CD4-positive, alpha-beta T cell treated with Interferon gamma for 1 hour (primary cell): ENCODE data around the gene TMEM117.
"Not testable (repeated sequence)": the region's sequence is repeated elsewhere in the genome, so short reads cannot be mapped to it uniquely, and the experiment has no call there.

ENCODE experiments used
- DNase-seq: peaks from one replicate; pipeline ENCODE4 v3.0.0-alpha.2; 2020

TMEM117 gene

GRCh38 chr12:44118946-44119345, 283.1 kb downstream of the TMEM117 start:
- DNase-seq, result no peak

DNA sequence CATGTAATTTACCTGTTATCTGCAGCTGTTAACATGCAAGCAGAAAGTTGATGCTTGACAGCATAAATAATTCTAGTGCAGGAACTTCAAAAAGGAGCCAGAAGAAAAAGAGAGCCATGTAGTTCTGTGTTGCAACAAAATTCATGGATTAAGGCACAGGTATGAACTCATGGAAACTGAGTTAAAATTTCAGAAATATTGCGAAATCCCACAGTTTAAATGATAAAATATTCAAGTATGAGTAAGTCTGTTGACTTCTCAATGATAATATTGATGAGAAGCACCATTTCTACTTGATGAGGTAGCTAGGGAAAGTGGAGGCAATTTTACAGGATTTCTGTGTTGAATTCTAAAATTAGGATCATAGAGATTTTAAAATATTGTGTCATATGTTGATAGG, 290.9 kb downstream of the TMEM117 start:
- DNase-seq, result no peak

- DNase-seq, result no peak
Measured at GRCh38 chr12:44127966-44128710, 292.3 kb downstream of the TMEM117 start.

- no peak for DNase-seq
Measured at GRCh38 chr12:44143175-44143574, 307.3 kb downstream of the TMEM117 start.

GRCh38 chr12:44148936-44149335, 313.1 kb downstream of the TMEM117 start:
- DNase-seq, result no peak

GRCh38 chr12:44154128-44154527, 318.2 kb downstream of the TMEM117 start:
- no peak for DNase-seq

- DNase-seq, result no peak
Measured at GRCh38 chr12:44155358-44155757, 319.5 kb downstream of the TMEM117 start.

- no peak for DNase-seq
Measured at GRCh38 chr12:44157359-44157758, 321.5 kb downstream of the TMEM117 start.

DNA sequence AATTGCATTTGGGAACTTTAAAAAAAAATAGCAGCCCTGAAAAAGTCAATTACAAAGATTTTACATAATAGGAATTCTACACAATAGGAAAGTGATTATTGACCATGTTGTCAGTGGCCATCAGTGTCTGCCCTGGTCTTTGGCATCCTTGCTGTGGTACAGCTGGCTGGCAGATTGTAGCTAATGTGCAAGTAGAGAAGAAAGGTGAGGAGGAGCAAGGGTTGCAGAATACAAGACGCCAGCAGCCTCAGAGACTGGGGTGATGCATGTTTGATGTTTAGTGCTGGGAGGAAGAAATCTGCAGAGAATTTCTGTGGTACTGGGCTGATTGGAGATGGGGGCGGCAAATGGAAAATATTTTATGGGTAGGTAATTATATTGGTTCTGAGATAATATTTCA, 322.9 kb downstream of the TMEM117 start:
- no peak for DNase-seq

GRCh38 chr12:44159216-44159615, 323.3 kb downstream of the TMEM117 start:
- DNase-seq, result no peak

GRCh38 chr12:44159862-44160261, 324.0 kb downstream of the TMEM117 start:
- no peak for DNase-seq

DNA sequence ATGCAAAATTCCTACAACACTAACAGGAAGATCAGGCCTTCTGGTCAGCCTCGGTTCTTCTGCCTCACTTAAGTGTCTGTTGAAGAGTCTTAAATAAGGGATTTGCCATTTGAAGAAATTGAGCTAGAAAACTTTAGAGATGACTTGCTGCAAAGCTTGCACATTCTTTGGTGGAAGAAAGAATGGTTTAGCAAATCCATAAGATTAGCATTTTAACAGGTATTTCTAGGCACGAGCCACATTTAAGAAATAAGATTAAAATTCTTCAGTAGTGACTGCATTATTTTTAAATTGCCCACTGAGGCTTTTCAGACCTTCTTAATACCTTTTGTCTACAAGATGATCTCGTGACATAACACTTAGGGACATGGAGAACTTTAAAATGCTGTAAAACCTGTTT, 327.1 kb downstream of the TMEM117 start:
- DNase-seq, result no peak

DNA sequence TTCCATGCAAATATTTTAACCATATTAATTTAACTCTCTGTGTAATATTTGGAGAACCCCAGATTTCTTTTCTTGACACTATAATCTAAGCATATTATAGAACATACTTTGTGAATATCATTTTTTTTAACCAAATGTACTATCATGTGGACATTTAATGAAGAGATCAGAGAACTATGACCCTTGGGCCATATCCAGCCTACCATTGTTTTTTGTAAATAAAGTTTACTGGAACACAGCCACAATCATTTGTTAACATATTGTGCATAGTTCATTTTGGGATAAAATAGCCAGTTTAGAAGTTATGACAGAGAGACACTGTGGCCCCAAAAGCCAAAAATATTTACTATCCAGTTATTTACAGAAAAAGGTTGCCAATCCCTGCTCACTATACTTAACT, 338.2 kb downstream of the TMEM117 start:
- DNase-seq, result no peak

GRCh38 chr12:44184499-44185206, 348.8 kb downstream of the TMEM117 start:
- no peak for DNase-seq

GRCh38 chr12:44193281-44193680, 357.4 kb downstream of the TMEM117 start:
- no peak for DNase-seq

GRCh38 chr12:44195719-44196118, 359.8 kb downstream of the TMEM117 start:
- not testable (repeated sequence) for DNase-seq

DNA sequence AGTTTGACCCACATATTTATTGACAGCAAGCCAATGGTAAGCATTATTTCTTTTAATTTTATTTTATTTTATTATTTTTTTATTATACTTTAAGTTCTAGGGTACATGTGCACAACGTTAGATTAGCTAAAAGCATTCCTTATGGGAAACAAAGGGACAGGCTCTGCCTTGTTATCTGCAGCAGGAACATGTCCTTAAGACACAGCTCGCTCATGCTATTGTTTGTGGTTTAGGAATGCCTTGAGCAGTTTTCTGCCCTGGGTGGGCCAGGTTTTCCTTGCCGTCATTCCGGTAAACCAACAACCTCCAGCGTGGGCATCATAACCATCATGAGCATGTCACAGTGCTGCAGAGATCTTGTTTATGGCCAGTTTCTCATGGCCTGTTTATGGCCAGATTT, 370.2 kb downstream of the TMEM117 start:
- DNase-seq, result no peak

- DNase-seq, result no peak
Measured at GRCh38 chr12:44217146-44217883, 381.4 kb downstream of the TMEM117 start.

- no peak for DNase-seq
Measured at GRCh38 chr12:44223736-44224135, 387.9 kb downstream of the TMEM117 start.

- no peak for DNase-seq
Measured at GRCh38 chr12:44224399-44225148, 388.7 kb downstream of the TMEM117 start.

GRCh38 chr12:44225149-44225510, 389.2 kb downstream of the TMEM117 start:
- DNase-seq, result no peak

GRCh38 chr12:44227616-44228015, 391.7 kb downstream of the TMEM117 start:
- no peak for DNase-seq

DNA sequence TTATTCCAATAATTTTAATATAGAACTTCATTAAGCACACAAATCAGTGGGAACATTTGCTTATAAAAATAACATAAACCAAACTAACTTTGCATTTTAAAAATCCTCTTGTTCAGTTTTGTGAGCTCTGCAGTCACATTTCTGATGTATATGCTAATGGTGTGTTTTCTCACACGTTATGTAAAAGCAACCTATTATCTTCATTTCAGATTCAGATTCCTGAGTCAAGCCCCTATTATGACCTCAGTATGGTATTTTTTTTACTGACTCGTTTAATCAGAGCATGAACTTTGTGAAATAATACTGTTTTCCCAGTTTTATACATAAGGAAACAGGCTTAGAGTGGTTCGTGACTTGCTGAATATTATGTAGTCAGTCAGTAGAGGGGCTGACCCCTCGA, 394.0 kb downstream of the TMEM117 start:
- DNase-seq, result no peak
